GM10847 (cell line): ENCODE data around the gene HLA-DQB1.

Experiments used
- POLR2A ChIP-seq: IDR thresholded peaks from 2 replicates; pipeline ENCODE4 v1.6.1; 2011; ENCODE audit not compliant: insufficient read length; ENCODE audit errors: extremely low read depth

Gene HLA-DQB1

GRCh38 chr6:32664827-32665362 is 1.6 kb downstream of the HLA-DQB1 start:
- TF ChIP-seq POLR2A, result no peak

- TF ChIP-seq POLR2A, result no peak
Measured at GRCh38 chr6:32664354-32664753, 2.1 kb downstream of the HLA-DQB1 start.

GRCh38 chr6:32662836-32663235 is 3.6 kb downstream of the HLA-DQB1 start:
- TF ChIP-seq POLR2A, result no peak

- TF ChIP-seq POLR2A, result no peak
Measured at GRCh38 chr6:32662099-32662498, 4.4 kb downstream of the HLA-DQB1 start.

- no peak for TF ChIP-seq POLR2A
Measured at GRCh38 chr6:32659856-32660595, 6.4 kb downstream of the HLA-DQB1 start.

- TF ChIP-seq POLR2A, result no peak
Measured at GRCh38 chr6:32658268-32658897, 8.1 kb downstream of the HLA-DQB1 start.

- no peak for TF ChIP-seq POLR2A
Measured at GRCh38 chr6:32655203-32655710, 11.2 kb downstream of the HLA-DQB1 start.

- TF ChIP-seq POLR2A, result peak; percentile 20
Measured at GRCh38 chr6:32645047-32645703, 21.3 kb downstream of the HLA-DQB1 start.

- no peak for TF ChIP-seq POLR2A
Measured at GRCh38 chr6:32643904-32644303, 22.6 kb downstream of the HLA-DQB1 start.

GRCh38 chr6:32642720-32643106 is 23.7 kb downstream of the HLA-DQB1 start:
- TF ChIP-seq POLR2A, result no peak

- no peak for TF ChIP-seq POLR2A
Measured at GRCh38 chr6:32641122-32641521, 25.3 kb downstream of the HLA-DQB1 start.

GRCh38 chr6:32639440-32640394 is 26.7 kb downstream of the HLA-DQB1 start:
- TF ChIP-seq POLR2A, result no peak

- no peak for TF ChIP-seq POLR2A
Measured at GRCh38 chr6:32638532-32639219, 27.8 kb downstream of the HLA-DQB1 start.

- no peak for TF ChIP-seq POLR2A
Measured at GRCh38 chr6:32637883-32638282, 28.6 kb downstream of the HLA-DQB1 start.
